SK-N-SH treated with all-trans-retinoic acid at 6 μM for 48 hours (cell line): ENCODE data around the gene DENND1A.

Experiments used
- ATAC-seq: fragments of 200-7000 bp; cut with Tn5 transposase; 3 replicates; pipeline ENCODE4 v1.9.1; 2020; ENCODE audit warnings: mild to moderate bottlenecking, moderate library complexity
- ARNTL ChIP-seq: fragments of 450-650 bp; formaldehyde crosslinking; IDR thresholded peaks from 2 replicates; pipeline ENCODE4 v1.5.0; 2020; ENCODE audit warnings: low read depth, mild to moderate bottlenecking, moderate library complexity, borderline replicate concordance
- BACH2 ChIP-seq: fragments of 250-450 bp; sonication (Bioruptor Pico); IDR thresholded peaks from 2 replicates; pipeline ENCODE4 v1.9.0; 2021; ENCODE audit warnings: mild to moderate bottlenecking, borderline replicate concordance
- CREB5 ChIP-seq: fragments of 250-450 bp; sonication (Bioruptor Pico); IDR thresholded peaks from 2 replicates; pipeline ENCODE4 v1.5.1; 2020; ENCODE audit warnings: low read depth, mild to moderate bottlenecking, moderate library complexity
- CSDC2 ChIP-seq: fragments of 250-450 bp; sonication (Bioruptor Pico); IDR thresholded peaks from 2 replicates; pipeline ENCODE4 v1.5.0; 2020; ENCODE audit warnings: mild to moderate bottlenecking, moderate library complexity
- GLIS3 ChIP-seq: fragments of 250-450 bp; sonication (Bioruptor Pico); IDR thresholded peaks from 2 replicates; pipeline ENCODE4 v1.5.0; 2020; ENCODE audit warnings: mild to moderate bottlenecking, moderate library complexity
- ISL1 ChIP-seq: fragments of 250-450 bp; sonication (Bioruptor Pico); IDR thresholded peaks from 2 replicates; pipeline ENCODE4 v2.1.2; 2022; ENCODE audit warnings: mild to moderate bottlenecking, moderate library complexity
- OSR1 ChIP-seq: fragments of 250-450 bp; sonication (Bioruptor Pico); IDR thresholded peaks from 2 replicates; pipeline ENCODE4 v1.8.0; 2022; ENCODE audit warnings: moderate library complexity, mild to moderate bottlenecking, inconsistent platforms
- PATZ1 ChIP-seq: fragments of 250-450 bp; sonication (Bioruptor Pico); IDR thresholded peaks from 2 replicates; pipeline ENCODE4 v1.8.0; 2020; ENCODE audit warnings: mild to moderate bottlenecking, moderate library complexity, borderline replicate concordance
- POU6F1 ChIP-seq: fragments of 250-450 bp; sonication (Bioruptor Pico); IDR thresholded peaks from 2 replicates; pipeline ENCODE4 v1.8.0; 2021; ENCODE audit warnings: low read depth, mild to moderate bottlenecking, moderate library complexity, borderline replicate concordance
- PPARA ChIP-seq: fragments of 250-450 bp; sonication (Bioruptor Pico); IDR thresholded peaks from 2 replicates; pipeline ENCODE4 v1.5.0; 2020; ENCODE audit warnings: mild to moderate bottlenecking, borderline replicate concordance
- RARB ChIP-seq: fragments of 250-450 bp; sonication (Bioruptor Pico); IDR thresholded peaks from 2 replicates; pipeline ENCODE4 v1.8.0; 2021; ENCODE audit warnings: mild to moderate bottlenecking, moderate library complexity
- SNAI2 ChIP-seq: fragments of 250-450 bp; sonication (Bioruptor Pico); IDR thresholded peaks from 2 replicates; pipeline ENCODE4 v1.5.0; 2020; ENCODE audit warnings: mild to moderate bottlenecking, moderate library complexity
- TCF4 ChIP-seq: fragments of 250-450 bp; sonication (Bioruptor Pico); IDR thresholded peaks from 2 replicates; pipeline ENCODE4 v1.8.0; 2021; ENCODE audit warnings: mild to moderate bottlenecking, moderate library complexity, borderline replicate concordance
- TOX ChIP-seq: fragments of 250-450 bp; sonication (Bioruptor Pico); IDR thresholded peaks from 2 replicates; pipeline ENCODE4 v1.8.0; 2021; ENCODE audit warnings: mild to moderate bottlenecking, moderate library complexity, borderline replicate concordance
- ZC3H10 ChIP-seq: fragments of 250-450 bp; sonication (Bioruptor Pico); IDR thresholded peaks from 2 replicates; pipeline ENCODE4 v1.5.1; 2021; ENCODE audit warnings: mild to moderate bottlenecking, moderate library complexity
- ZFP3 ChIP-seq: fragments of 250-450 bp; sonication (Bioruptor Pico); IDR thresholded peaks from 2 replicates; pipeline ENCODE4 v1.5.0; 2020; ENCODE audit warnings: mild to moderate bottlenecking, moderate library complexity
- ZFP30 ChIP-seq: fragments of 450-650 bp; formaldehyde crosslinking; IDR thresholded peaks from 2 replicates; pipeline ENCODE4 v1.5.0; 2022; ENCODE audit warnings: mild to moderate bottlenecking, moderate library complexity
- ZNF565 ChIP-seq: fragments of 450-650 bp; formaldehyde crosslinking; conservative IDR thresholded peaks from 2 replicates; pipeline ENCODE4 v1.5.0; 2020; ENCODE audit warnings: low read depth, mild to moderate bottlenecking, moderate library complexity
- ZNF70 ChIP-seq: fragments of 450-650 bp; formaldehyde crosslinking; IDR thresholded peaks from 2 replicates; pipeline ENCODE4 v1.5.0; 2020; ENCODE audit warnings: mild to moderate bottlenecking, moderate library complexity
- ZNF8 ChIP-seq: fragments of 450-650 bp; formaldehyde crosslinking; IDR thresholded peaks from 2 replicates; pipeline ENCODE4 v1.5.0; 2020; ENCODE audit warnings: mild to moderate bottlenecking, moderate library complexity
- TF ChIP-seq, protein P1 (sequence below): fragments of 250-450 bp; sonication (Bioruptor Pico); IDR thresholded peaks from 2 replicates; pipeline ENCODE4 v1.5.0; 2020; ENCODE audit warnings: mild to moderate bottlenecking, moderate library complexity

DENND1A gene

GRCh38 chr9:123722378-123722777 lies 207.5 kb downstream of the DENND1A start (continued):
- TF ChIP-seq OSR1 (no peak), GLIS3 (CRISPR knock-in tag) (no peak), TCF4 (no peak), SNAI2 (CRISPR knock-in tag) (no peak), ARNTL (CRISPR knock-in tag) (no peak), ZFP3 (CRISPR knock-in tag) (no peak)

GRCh38 chr9:123718188-123718587 lies 211.7 kb downstream of the DENND1A start:
- peak; percentile 55; the same call in 2 of the 3 replicates for ATAC-seq
- TF ChIP-seq CSDC2 (CRISPR knock-in tag), result no peak
- TF ChIP-seq ISL1 (CRISPR knock-in tag), result no peak
- no peak for TF ChIP-seq PATZ1 (CRISPR knock-in tag)
- no peak for TF ChIP-seq ARNTL (CRISPR knock-in tag)
- TF ChIP-seq TCF4, result no peak
- no peak for TF ChIP-seq ZNF565 (CRISPR knock-in tag)

DNA sequence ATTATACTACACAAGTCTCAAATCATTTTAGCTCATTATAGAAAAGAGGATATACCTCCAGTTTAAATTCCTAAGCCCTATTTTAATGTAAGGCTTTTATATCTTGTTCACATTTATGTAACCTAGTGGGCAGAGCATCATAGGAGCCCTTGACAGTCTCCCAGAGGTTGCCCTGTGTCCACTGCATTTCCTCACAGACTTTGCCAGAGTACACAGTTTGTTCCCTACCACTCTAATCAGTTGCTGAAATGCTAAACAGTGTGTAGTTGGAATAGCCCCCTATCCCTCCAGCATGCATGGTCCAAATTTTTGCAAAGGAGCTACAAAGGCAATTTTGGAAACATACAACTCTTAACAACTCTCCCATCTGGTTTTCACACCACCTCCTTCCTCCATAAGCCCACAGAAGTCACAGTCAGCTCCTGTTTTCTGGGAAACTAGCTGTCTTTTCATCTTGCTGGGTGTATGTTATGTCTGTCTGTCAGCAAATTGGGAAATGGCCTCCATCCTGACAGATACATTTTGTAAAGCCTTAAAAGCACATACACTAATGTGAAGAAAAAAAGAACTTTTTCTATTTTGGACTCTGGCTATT lies 212.2 kb downstream of the DENND1A start:
- 0 out of 3 replicates have a peak, but pooled peaks have one; percentile 18 for ATAC-seq
- TF ChIP-seq ZFP3 (CRISPR knock-in tag) (no peak), ZNF565 (CRISPR knock-in tag) (no peak), ZC3H10 (CRISPR knock-in tag) (no peak)

DNA sequence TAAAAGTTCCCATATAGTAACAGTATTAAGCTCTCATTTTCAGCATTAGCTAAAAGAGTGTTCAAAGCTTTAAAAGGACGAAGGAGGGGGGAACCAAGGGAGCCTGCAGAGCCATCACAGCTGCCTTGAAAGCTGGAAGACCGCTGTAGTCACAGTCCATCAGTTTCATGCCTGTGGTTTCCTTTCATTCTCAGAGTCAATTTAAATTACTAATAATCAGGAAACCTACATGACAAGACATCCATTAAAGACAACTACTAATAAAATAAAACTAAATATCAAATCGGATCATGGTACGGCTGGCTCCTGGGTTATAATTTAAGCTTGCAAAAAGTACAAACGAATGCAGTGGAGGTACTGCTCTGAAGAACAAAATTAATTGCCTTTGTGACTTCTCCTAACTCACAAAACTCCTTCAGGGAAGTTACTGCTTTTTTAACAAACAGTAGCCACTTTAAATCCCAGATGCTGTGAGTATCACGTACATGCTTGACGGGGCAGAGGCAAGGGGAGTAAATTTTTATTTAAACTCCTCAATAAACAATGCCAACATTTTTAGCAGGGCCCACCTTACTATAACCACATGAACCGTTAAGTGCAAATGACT lies 213.5 kb downstream of the DENND1A start:
- ATAC-seq, result peak; percentile 79
- TF ChIP-seq ZNF70 (CRISPR knock-in tag), result no peak
- TF ChIP-seq ZFP3 (CRISPR knock-in tag), result no peak
- TF ChIP-seq ZFP30 (CRISPR knock-in tag), result no peak
- TF ChIP-seq ZC3H10 (CRISPR knock-in tag), result no peak
- no peak for TF ChIP-seq RARB (CRISPR knock-in tag)
- no peak for TF ChIP-seq PPARA (CRISPR knock-in tag)
- no peak for TF ChIP-seq POU6F1 (CRISPR knock-in tag)
- TF ChIP-seq BACH2 (CRISPR knock-in tag), result no peak
- no peak for TF ChIP-seq CREB5 (CRISPR knock-in tag)

GRCh38 chr9:123715258-123715657 lies 214.7 kb downstream of the DENND1A start:
- no peak for ATAC-seq
- TF ChIP-seq ZNF565 (CRISPR knock-in tag) (no peak), ZFP30 (CRISPR knock-in tag) (no peak), PPARA (CRISPR knock-in tag) (no peak), ARNTL (CRISPR knock-in tag) (no peak), ISL1 (CRISPR knock-in tag) (no peak), GLIS3 (CRISPR knock-in tag) (no peak), ZNF8 (CRISPR knock-in tag) (no peak), SNAI2 (CRISPR knock-in tag) (no peak), ZFP3 (CRISPR knock-in tag) (no peak), TCF4 (no peak), TOX (no peak), ZNF70 (CRISPR knock-in tag) (no peak), RARB (CRISPR knock-in tag) (no peak)
- TF ChIP-seq, protein P1, sequence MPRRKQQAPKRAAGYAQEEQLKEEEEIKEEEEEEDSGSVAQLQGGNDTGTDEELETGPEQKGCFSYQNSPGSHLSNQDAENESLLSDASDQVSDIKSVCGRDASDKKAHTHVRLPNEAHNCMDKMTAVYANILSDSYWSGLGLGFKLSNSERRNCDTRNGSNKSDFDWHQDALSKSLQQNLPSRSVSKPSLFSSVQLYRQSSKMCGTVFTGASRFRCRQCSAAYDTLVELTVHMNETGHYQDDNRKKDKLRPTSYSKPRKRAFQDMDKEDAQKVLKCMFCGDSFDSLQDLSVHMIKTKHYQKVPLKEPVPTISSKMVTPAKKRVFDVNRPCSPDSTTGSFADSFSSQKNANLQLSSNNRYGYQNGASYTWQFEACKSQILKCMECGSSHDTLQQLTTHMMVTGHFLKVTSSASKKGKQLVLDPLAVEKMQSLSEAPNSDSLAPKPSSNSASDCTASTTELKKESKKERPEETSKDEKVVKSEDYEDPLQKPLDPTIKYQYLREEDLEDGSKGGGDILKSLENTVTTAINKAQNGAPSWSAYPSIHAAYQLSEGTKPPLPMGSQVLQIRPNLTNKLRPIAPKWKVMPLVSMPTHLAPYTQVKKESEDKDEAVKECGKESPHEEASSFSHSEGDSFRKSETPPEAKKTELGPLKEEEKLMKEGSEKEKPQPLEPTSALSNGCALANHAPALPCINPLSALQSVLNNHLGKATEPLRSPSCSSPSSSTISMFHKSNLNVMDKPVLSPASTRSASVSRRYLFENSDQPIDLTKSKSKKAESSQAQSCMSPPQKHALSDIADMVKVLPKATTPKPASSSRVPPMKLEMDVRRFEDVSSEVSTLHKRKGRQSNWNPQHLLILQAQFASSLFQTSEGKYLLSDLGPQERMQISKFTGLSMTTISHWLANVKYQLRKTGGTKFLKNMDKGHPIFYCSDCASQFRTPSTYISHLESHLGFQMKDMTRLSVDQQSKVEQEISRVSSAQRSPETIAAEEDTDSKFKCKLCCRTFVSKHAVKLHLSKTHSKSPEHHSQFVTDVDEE, result no peak
